Right lobe of liver (tissue), 6 donors: Measurements from ENCODE around the gene WNK2. TPM values are rescaled to one million over a fixed set of nuclear protein-coding genes. Genes with fewer than 3 reads are reported as not detected.

Source experiments
- ATAC-seq, 4 donors: fragments of 200-7000 bp; cut with Tn5 transposase; one replicate each; pipeline ENCODE4 v1.9.1; 2020; ENCODE audit warnings: mild to moderate bottlenecking in 4 of 4, moderate library complexity in 4 of 4
- DNase-seq, 3 donors: peaks; one replicate each; pipeline ENCODE4 v3.0.0-alpha.2; 2020
- H3K27ac ChIP-seq, 3 donors: fragments of 200-600 bp; one replicate each; pipeline ENCODE4 v1.8.0; 2022
- H3K27me3 ChIP-seq, 2 donors: fragments of 200-600 bp; one replicate each; pipeline ENCODE4 v1.8.0; 2022
- H3K36me3 ChIP-seq, 4 donors: fragments of 200-600 bp; sonication (generic) in 1 of 4; one replicate each; pipeline versions ENCODE4 v1.5.1 to v1.8.0; 2017 to 2022; ENCODE audit warnings: control low read depth in 1 of 4
- H3K4me1 ChIP-seq, 4 donors: fragments of 200-600 bp; sonication (generic) in 1 of 4; one replicate each; pipeline versions ENCODE4 v1.5.1 to v1.8.0; 2017 to 2022; ENCODE audit warnings: control low read depth in 1 of 4
- H3K4me3 ChIP-seq, 3 donors: fragments of 200-600 bp; one replicate each; pipeline ENCODE4 v1.8.0; 2022
- H3K9me3 ChIP-seq, 4 donors: fragments of 200-600 bp; sonication (generic) in 1 of 4; one replicate each; pipeline versions ENCODE4 v1.5.1 to v1.8.0; 2017 to 2022; ENCODE audit warnings: control low read depth in 1 of 4
- POLR2A ChIP-seq: fragments of 450-650 bp; IDR thresholded peaks from one replicate; pipeline ENCODE4 v1.6.1; 2017; ENCODE audit warnings: antibody characterized with exemption, mild to moderate bottlenecking
- WGBS: methylation state at CpG from one replicate; pipeline ENCODE4 v1.1.6; 2018; ENCODE audit warnings: low coverage, low lambda C conversion rate; ENCODE audit not compliant: insufficient coverage; ENCODE audit errors: missing lambda C conversion rate; 5-methylcytosine and 5-hydroxymethylcytosine counted together
- intact Hi-C, 2 donors: fragments of 100-400 bp; cut with DNase I; formaldehyde crosslinking; loops; one replicate each; pipeline versions ENCODE4 v1.11.2 to v1.14.1; 2022
- total RNA-seq, 6 experiments: library from RNA; depleted of rRNA in 2 of 6; stranded (reverse); fragments of >200 nt in 2 of 6; fragmentation: NEBNext Ultra II Directional in 3 of 6; extraction: Animal tissue kit (Norgen Biotek cat#: 25700) in 3 of 6; gene quantifications; one replicate each; pipeline versions ENCODE4 v1.1.0 to v1.2.4, GENCODE V29; 2016 to 2023
- TF ChIP-seq, protein P1 (sequence below), 4 donors: fragments of 200-600 bp in 3 of 4; fragments of 450-650 bp in 1 of 4; IDR thresholded peaks; one replicate each; pipeline versions ENCODE4 v1.5.1 to v1.8.0; 2016 to 2022; ENCODE audit warnings: antibody characterized with exemption in 4 of 4, mild to moderate bottlenecking in 2 of 4
- donor health status: DM: no; HTN: yes; CAD: no.
- donor health status: DM: no; HTN: no; CAD: no.
- donor health status: DM: no; HTN: no; CAD: no.
- donor health status: DM: no; HTN: yes; CAD: no.
- donor health status: DM: no; HTN: yes; CAD: no.

Gene WNK2
- total RNA-seq, 6 experiments from 2014 or later: 0.43 to 3.6 (median 1.3) TPM

GRCh38 chr9:93219692-93220091 lies 35.8 kb downstream of the WNK2 start:
- no peaks in the 10 kb centered on the region for H3K27me3 ChIP-seq
- 100% methylated on average over 2 of the region's 5 CpGs for WGBS
- intact Hi-C loops: no loop called here
- ATAC-seq (no peak), DNase-seq (no peak)
- no peaks in the 10 kb centered on the region for H3K36me3 ChIP-seq
- H3K4me3 ChIP-seq: no peak overlapping the region
- TF ChIP-seq, protein P1, sequence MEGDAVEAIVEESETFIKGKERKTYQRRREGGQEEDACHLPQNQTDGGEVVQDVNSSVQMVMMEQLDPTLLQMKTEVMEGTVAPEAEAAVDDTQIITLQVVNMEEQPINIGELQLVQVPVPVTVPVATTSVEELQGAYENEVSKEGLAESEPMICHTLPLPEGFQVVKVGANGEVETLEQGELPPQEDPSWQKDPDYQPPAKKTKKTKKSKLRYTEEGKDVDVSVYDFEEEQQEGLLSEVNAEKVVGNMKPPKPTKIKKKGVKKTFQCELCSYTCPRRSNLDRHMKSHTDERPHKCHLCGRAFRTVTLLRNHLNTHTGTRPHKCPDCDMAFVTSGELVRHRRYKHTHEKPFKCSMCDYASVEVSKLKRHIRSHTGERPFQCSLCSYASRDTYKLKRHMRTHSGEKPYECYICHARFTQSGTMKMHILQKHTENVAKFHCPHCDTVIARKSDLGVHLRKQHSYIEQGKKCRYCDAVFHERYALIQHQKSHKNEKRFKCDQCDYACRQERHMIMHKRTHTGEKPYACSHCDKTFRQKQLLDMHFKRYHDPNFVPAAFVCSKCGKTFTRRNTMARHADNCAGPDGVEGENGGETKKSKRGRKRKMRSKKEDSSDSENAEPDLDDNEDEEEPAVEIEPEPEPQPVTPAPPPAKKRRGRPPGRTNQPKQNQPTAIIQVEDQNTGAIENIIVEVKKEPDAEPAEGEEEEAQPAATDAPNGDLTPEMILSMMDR (IDR thresholded peaks at IDR 0.05): no peak
- TF ChIP-seq POLR2A: no peak
- H3K9me3 ChIP-seq: no peaks in the 10 kb centered on the region
- H3K27ac ChIP-seq: no peak overlapping the region
- no peaks in the 10 kb centered on the region for H3K4me1 ChIP-seq

DNA sequence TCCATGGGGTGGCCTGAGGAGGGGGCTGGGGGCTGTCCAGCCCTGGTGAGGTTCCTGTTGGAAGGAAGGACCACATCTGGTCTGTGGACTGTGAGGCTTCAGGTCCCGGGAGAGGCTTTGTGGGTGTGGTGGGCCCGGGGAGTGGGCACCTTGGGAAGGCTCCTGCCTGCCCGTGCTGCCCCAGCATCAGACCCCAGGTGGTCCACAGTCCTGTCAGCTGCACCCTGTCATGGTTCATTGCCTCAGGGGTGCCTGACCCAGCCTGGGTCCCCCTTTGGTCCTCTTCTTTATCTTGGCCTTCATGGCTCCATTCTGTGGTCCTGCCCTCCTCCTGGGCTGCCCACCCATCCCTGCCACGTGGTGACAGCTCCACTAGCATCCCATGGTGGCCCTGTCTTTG lies 36.7 kb downstream of the WNK2 start:
- Histone ChIP-seq H3K4me1 (no peaks in the 10 kb centered on the region), H3K27ac (no peak overlapping the region), H3K27me3 (no peaks in the 10 kb centered on the region), H3K9me3 (no peaks in the 10 kb centered on the region), H3K4me3 (no peak overlapping the region), H3K36me3 (no peaks in the 10 kb centered on the region)
- no CpG with 5 or more reads among the region's 4 CpGs for whole genome bisulfite sequencing
- no peak for DNase-seq
- no peak for ATAC-seq
- intact Hi-C loops: no loop called here
- TF ChIP-seq POLR2A: no peak
- TF ChIP-seq, protein P1 (IDR thresholded peaks at IDR 0.05): no peak

DNA sequence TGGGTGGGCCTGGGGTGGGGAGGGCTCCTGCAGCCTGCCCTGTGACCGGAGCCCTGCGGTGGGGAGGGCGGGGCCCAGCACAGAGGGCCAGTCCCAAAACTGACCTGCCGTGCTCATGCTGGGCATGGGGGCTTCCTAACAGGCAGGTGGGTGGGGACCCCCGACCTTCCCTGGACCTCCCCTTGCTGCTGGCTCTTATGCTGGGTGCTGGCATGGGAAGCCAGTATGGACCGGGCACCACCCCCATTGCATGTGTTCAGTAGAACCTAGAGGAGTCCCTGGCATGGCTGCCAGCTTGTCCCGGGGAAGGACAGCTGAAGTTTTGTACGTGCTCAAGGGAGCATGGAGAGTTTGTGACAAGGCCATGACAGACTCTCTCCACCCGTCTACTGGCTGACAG lies 37.1 kb downstream of the WNK2 start:
- no peaks in the 10 kb centered on the region for H3K36me3 ChIP-seq
- H3K4me3 ChIP-seq: no peak overlapping the region
- no peaks in the 10 kb centered on the region for H3K27me3 ChIP-seq
- 100% methylated on average over 3 of the region's 9 CpGs for WGBS
- no peak for TF ChIP-seq POLR2A
- TF ChIP-seq, protein P1 (IDR thresholded peaks at IDR 0.05): no peak
- no peaks in the 10 kb centered on the region for H3K9me3 ChIP-seq
- H3K4me1 ChIP-seq: no peaks in the 10 kb centered on the region
- no peak for DNase-seq
- no peak for ATAC-seq
- no peak overlapping the region for H3K27ac ChIP-seq
- intact Hi-C loops: no loop called here

GRCh38 chr9:93222890-93223259 lies 38.9 kb downstream of the WNK2 start:
- ATAC-seq (no peak), DNase-seq (no peak)
- no peak overlapping the region for H3K4me3 ChIP-seq
- WGBS: 65% methylated on average over 7 of the region's 7 CpGs
- H3K27ac ChIP-seq: no peak overlapping the region
- TF ChIP-seq POLR2A: no peak
- TF ChIP-seq, protein P1 (IDR thresholded peaks at IDR 0.05): no peak
- H3K36me3 ChIP-seq: no peaks in the 10 kb centered on the region
- intact Hi-C loops: no loop called here
- H3K9me3 ChIP-seq: no peaks in the 10 kb centered on the region
- no peaks in the 10 kb centered on the region for H3K27me3 ChIP-seq
- H3K4me1 ChIP-seq: no peaks in the 10 kb centered on the region
